Type B pancreatic cell (in vitro differentiated cells): Measurements from ENCODE around the gene CAMK2A. TPM values are rescaled to one million over a fixed set of nuclear protein-coding genes. Genes with fewer than 3 reads are reported as not detected.

Experiments used
- DNase-seq: peaks from one replicate; pipeline ENCODE4 v3.0.0; 2021; ENCODE audit warnings: mixed read lengths; ENCODE audit not compliant: unreplicated experiment; ENCODE audit errors: extremely low spot score
- H3K27ac Mint-ChIP-seq: 2 replicates; pipeline ENCODE4 v1.8.0; 2021; ENCODE audit warnings: mild to moderate bottlenecking, mixed read lengths
- H3K27me3 Mint-ChIP-seq: 2 replicates; pipeline ENCODE4 v1.8.0; 2021; ENCODE audit warnings: mixed read lengths
- H3K36me3 Mint-ChIP-seq: 2 replicates; pipeline ENCODE4 v1.8.0; 2021; ENCODE audit warnings: mixed read lengths
- H3K4me1 Mint-ChIP-seq: one replicate; pipeline ENCODE4 v1.8.0; 2021; ENCODE audit warnings: mixed read lengths; ENCODE audit not compliant: unreplicated experiment
- H3K4me3 Mint-ChIP-seq: 2 replicates; pipeline ENCODE4 v1.8.0; 2021; ENCODE audit warnings: mild to moderate bottlenecking, mixed read lengths
- H3K9me3 Mint-ChIP-seq: 2 replicates; pipeline ENCODE4 v1.8.0; 2021; ENCODE audit warnings: mixed read lengths
- CTCF ChIP-seq: fragments of 200-600 bp; sonication (generic); conservative IDR thresholded peaks from 2 replicates; pipeline ENCODE4 v1.5.0; 2021; ENCODE audit warnings: antibody characterized with exemption, mild to moderate bottlenecking
- total RNA-seq: library from RNA; stranded (reverse); gene quantifications from 2 replicates; pipeline ENCODE4 v1.2.1, GENCODE V29; 2021; ENCODE audit warnings: low replicate concordance

CAMK2A gene
- total RNA-seq, 1 donor from 2014 or later = 3.7 TPM

- Mint-ChIP-seq H3K4me3 (no peak overlapping the region), H3K27me3 (no peaks in the 10 kb centered on the region), H3K9me3 (no peaks in the 10 kb centered on the region), H3K36me3 (no peaks in the 10 kb centered on the region), H3K27ac (peak overlapping the region; percentile 11), H3K4me1 (peaks cover 35% of the 10 kb centered on the region)
- no peak for TF ChIP-seq CTCF
- no peak for DNase-seq
Measured at GRCh38 chr5:150254774-150255173, 34.8 kb downstream of the CAMK2A start.

DNA sequence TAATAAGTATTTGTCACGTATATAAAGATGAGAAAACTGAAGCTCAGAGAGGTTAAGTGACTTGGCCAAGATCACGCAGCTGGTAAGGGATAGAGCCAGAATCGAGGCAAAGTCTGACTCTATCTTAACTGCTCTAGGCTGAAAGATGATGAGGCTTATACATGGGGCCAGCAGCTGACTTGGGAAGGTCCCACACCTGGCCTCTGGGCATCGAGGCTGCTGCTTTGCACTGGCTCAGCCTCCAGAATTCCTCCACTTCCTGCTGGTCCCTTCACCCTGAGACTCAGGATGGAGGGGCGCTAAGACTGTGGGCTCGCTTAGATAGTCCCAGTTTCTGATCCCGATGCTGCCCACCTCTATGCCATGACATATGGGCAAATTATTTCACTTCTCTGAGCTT lies 35.2 kb downstream of the CAMK2A start:
- Mint-ChIP-seq H3K36me3 (no peaks in the 10 kb centered on the region), H3K4me3 (no peak overlapping the region), H3K9me3 (no peaks in the 10 kb centered on the region), H3K27me3 (no peaks in the 10 kb centered on the region), H3K4me1 (peaks cover 35% of the 10 kb centered on the region), H3K27ac (no peak overlapping the region)
- TF ChIP-seq CTCF = no peak
- DNase-seq = no peak

GRCh38 chr5:150253416-150254208 lies 36.0 kb downstream of the CAMK2A start:
- Mint-ChIP-seq H3K4me1 (peaks cover 34% of the 10 kb centered on the region), H3K27me3 (no peaks in the 10 kb centered on the region), H3K9me3 (no peaks in the 10 kb centered on the region), H3K36me3 (no peaks in the 10 kb centered on the region), H3K27ac (no peak overlapping the region), H3K4me3 (no peak overlapping the region)
- TF ChIP-seq CTCF = no peak
- DNase-seq = no peak

DNA sequence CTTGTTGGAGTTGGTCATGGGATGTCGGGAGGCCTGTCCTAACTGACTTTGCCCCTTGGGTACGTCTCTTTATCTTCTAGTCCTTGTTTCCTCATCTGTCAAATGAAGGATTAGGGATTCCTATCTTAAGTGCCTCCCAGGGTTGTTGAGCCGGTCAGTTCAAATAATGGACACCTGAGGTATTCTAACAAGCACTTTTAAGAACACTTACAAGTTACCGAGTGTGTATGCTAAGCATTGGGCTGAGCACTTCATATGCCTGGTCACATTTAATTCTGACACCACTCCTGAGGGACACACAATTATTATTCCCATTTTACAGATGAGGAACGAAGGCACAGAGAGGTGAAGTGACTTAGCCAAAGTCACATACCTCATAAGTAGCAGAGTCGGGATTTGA lies 37.1 kb downstream of the CAMK2A start:
- no peak for TF ChIP-seq CTCF
- Mint-ChIP-seq H3K4me3 (no peak overlapping the region), H3K27ac (no peak overlapping the region), H3K27me3 (no peaks in the 10 kb centered on the region), H3K36me3 (no peaks in the 10 kb centered on the region), H3K4me1 (peaks cover 30% of the 10 kb centered on the region), H3K9me3 (no peaks in the 10 kb centered on the region)
- DNase-seq = no peak

- DNase-seq = no peak
- Mint-ChIP-seq H3K36me3 (no peaks in the 10 kb centered on the region), H3K4me1 (peaks cover 30% of the 10 kb centered on the region), H3K27ac (no peak overlapping the region), H3K4me3 (no peak overlapping the region), H3K27me3 (no peaks in the 10 kb centered on the region), H3K9me3 (no peaks in the 10 kb centered on the region)
- no peak for TF ChIP-seq CTCF
Measured at GRCh38 chr5:150251504-150251903, 38.1 kb downstream of the CAMK2A start.
